ENCODE data around the gene HLA-DOB. TPM values are rescaled to one million over a fixed set of nuclear protein-coding genes. Genes with fewer than 3 reads are reported as not detected.
A peak's percentile ranks its signal among the peaks of the same experiment; 100 is the strongest.

The HLA-DOB gene
- total RNA-seq, 2 donors from 2014 or later, result not detected

GRCh38 chr6:32845384-32845884 lies 28.6 kb upstream of the HLA-DOB start:
- peaks cover 4% of the 10 kb centered on the region for H3K4me1 ChIP-seq (ENCODE audit: control insufficient read depth, insufficient read depth, low read length)
- WGBS, 2 experiments (ENCODE audit: insufficient coverage in 1 of 2, insufficient read length in 1 of 2), result 91 to 98% methylated on average over 6 to 10 of the region's 10 CpGs
- no peaks in the 10 kb centered on the region for H3K36me3 Mint-ChIP-seq (ENCODE audit: low read depth)
- H3K27me3 Mint-ChIP-seq (ENCODE audit: insufficient read depth), result peaks cover 87% of the 10 kb centered on the region
- no peak overlapping the region for H3K4me3 Mint-ChIP-seq
- no peak for DNase-seq
- H3K27ac Mint-ChIP-seq, result no peak overlapping the region
- no peak overlapping the region for H3K9ac ChIP-seq (ENCODE audit: extremely low read depth, low read length, poor library complexity, severe bottlenecking)
- no peaks in the 10 kb centered on the region for H3K9me3 Mint-ChIP-seq
- TF ChIP-seq, protein P1, sequence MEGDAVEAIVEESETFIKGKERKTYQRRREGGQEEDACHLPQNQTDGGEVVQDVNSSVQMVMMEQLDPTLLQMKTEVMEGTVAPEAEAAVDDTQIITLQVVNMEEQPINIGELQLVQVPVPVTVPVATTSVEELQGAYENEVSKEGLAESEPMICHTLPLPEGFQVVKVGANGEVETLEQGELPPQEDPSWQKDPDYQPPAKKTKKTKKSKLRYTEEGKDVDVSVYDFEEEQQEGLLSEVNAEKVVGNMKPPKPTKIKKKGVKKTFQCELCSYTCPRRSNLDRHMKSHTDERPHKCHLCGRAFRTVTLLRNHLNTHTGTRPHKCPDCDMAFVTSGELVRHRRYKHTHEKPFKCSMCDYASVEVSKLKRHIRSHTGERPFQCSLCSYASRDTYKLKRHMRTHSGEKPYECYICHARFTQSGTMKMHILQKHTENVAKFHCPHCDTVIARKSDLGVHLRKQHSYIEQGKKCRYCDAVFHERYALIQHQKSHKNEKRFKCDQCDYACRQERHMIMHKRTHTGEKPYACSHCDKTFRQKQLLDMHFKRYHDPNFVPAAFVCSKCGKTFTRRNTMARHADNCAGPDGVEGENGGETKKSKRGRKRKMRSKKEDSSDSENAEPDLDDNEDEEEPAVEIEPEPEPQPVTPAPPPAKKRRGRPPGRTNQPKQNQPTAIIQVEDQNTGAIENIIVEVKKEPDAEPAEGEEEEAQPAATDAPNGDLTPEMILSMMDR (conservative IDR thresholded peaks at IDR 0.05), result no peak
- no peaks in the 10 kb centered on the region for H3K36me3 ChIP-seq (ENCODE audit: control insufficient read depth, insufficient read depth, low read length)
- peaks cover 98% of the 10 kb centered on the region for H3K27me3 ChIP-seq (ENCODE audit: control insufficient read depth, insufficient read depth, low read length, poor library complexity, severe bottlenecking)
- no peak overlapping the region for H3K27ac ChIP-seq (ENCODE audit: low read depth, low read length)
- peaks cover 7% of the 10 kb centered on the region for H3K4me1 Mint-ChIP-seq
- no peaks in the 10 kb centered on the region for H3K9me3 ChIP-seq (ENCODE audit: control insufficient read depth, low read length)
- H3K4me3 ChIP-seq (ENCODE audit: low read length), result no peak overlapping the region

DNA sequence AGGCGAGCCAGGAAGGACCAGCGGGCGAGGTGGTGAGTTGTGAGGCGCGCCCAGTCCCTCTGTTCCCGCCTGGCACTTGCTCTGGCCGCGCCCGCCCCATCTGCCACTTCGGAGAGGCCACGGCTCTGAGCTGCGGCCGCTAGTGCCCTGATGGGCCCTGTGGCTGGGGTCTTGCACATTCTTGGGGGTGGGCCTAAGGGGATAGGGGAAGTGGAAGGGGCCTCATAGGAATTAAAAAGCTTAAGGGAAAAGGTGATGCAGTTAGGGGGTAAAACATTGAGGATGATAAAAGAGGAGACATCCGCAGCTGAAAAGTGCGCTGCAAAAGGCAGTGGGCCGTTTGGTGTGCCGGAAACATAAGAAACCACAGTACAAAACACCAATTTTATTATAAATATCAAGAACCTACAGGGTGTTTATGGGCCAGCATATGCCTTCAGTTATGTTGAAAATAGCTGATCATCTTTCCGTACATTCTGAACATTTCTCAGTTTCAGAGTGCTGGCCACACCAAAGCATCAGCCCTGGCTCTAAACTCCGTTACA lies 28.1 kb upstream of the HLA-DOB start:
- H3K4me1 ChIP-seq (ENCODE audit: control insufficient read depth, insufficient read depth, low read length), result peaks cover 4% of the 10 kb centered on the region
- H3K27ac ChIP-seq (ENCODE audit: low read depth, low read length), result no peak overlapping the region
- peaks cover 98% of the 10 kb centered on the region for H3K27me3 ChIP-seq (ENCODE audit: control insufficient read depth, insufficient read depth, low read length, poor library complexity, severe bottlenecking)
- DNase-seq, result no peak
- H3K27ac Mint-ChIP-seq, result no peak overlapping the region
- H3K4me3 Mint-ChIP-seq, result peak overlapping the region; percentile 68
- no peaks in the 10 kb centered on the region for H3K9me3 Mint-ChIP-seq
- H3K36me3 ChIP-seq (ENCODE audit: control insufficient read depth, insufficient read depth, low read length), result no peaks in the 10 kb centered on the region
- no peaks in the 10 kb centered on the region for H3K9me3 ChIP-seq (ENCODE audit: control insufficient read depth, low read length)
- peaks cover 7% of the 10 kb centered on the region for H3K4me1 Mint-ChIP-seq
- H3K4me3 ChIP-seq (ENCODE audit: low read length), result peak overlapping the region; percentile 76
- WGBS, 2 experiments (ENCODE audit: insufficient coverage in 1 of 2, insufficient read length in 1 of 2), result 23 to 32% methylated on average over 9 to 19 of the region's 19 CpGs
- TF ChIP-seq, protein P1 (conservative IDR thresholded peaks at IDR 0.05), result no peak
- no peaks in the 10 kb centered on the region for H3K36me3 Mint-ChIP-seq (ENCODE audit: low read depth)
- H3K9ac ChIP-seq (ENCODE audit: extremely low read depth, low read length, poor library complexity, severe bottlenecking), result no peak overlapping the region
- H3K27me3 Mint-ChIP-seq (ENCODE audit: insufficient read depth), result peaks cover 87% of the 10 kb centered on the region

GRCh38 chr6:32843979-32844838 lies 27.4 kb upstream of the HLA-DOB start, which contains the start of gene PSMB8:
TSS of gene PSMB8 (minus strand) at chr6:32844047. CDS start at chr6:32843996, 51 bp downstream.
- no peak within 1 kb of the TSS for H3K27ac Mint-ChIP-seq
- H3K4me3 ChIP-seq (ENCODE audit: low read length), result peak within 1 kb of the TSS; percentile 76
- H3K4me3 Mint-ChIP-seq, result peak within 1 kb of the TSS; percentile 68
- peak; percentile 98 for DNase-seq
- WGBS, 2 experiments (ENCODE audit: insufficient coverage in 1 of 2, insufficient read length in 1 of 2), result 1 to 2% methylated on average over 17 to 40 of the region's 40 CpGs
- peaks cover 89% of the 10 kb centered on the region for H3K27me3 Mint-ChIP-seq (ENCODE audit: insufficient read depth)
- H3K9me3 Mint-ChIP-seq, result no peaks in the 10 kb centered on the region
- TF ChIP-seq, protein P1 (conservative IDR thresholded peaks at IDR 0.05), result peak; percentile 57
- H3K27me3 ChIP-seq (ENCODE audit: control insufficient read depth, insufficient read depth, low read length, poor library complexity, severe bottlenecking), result peaks cover 100% of the 10 kb centered on the region
- H3K9me3 ChIP-seq (ENCODE audit: control insufficient read depth, low read length), result no peaks in the 10 kb centered on the region
- H3K4me1 ChIP-seq (ENCODE audit: control insufficient read depth, insufficient read depth, low read length), result peaks cover 4% of the 10 kb centered on the region
- no peak within 1 kb of the TSS for H3K27ac ChIP-seq (ENCODE audit: low read depth, low read length)
- H3K36me3 ChIP-seq (ENCODE audit: control insufficient read depth, insufficient read depth, low read length), result no peaks in the 10 kb centered on the region
- peaks cover 7% of the 10 kb centered on the region for H3K4me1 Mint-ChIP-seq
- H3K9ac ChIP-seq (ENCODE audit: extremely low read depth, low read length, poor library complexity, severe bottlenecking), result no peak within 1 kb of the TSS
- no peaks in the 10 kb centered on the region for H3K36me3 Mint-ChIP-seq (ENCODE audit: low read depth)
